CD1c-positive myeloid dendritic cell (primary cell): ENCODE measurements around the gene TMEM131L.

ENCODE experiments used
- DNase-seq: peaks from one replicate; pipeline ENCODE4 v3.0.0-alpha.2; 2016; ENCODE audit errors: extremely low spot score

TMEM131L gene

DNA sequence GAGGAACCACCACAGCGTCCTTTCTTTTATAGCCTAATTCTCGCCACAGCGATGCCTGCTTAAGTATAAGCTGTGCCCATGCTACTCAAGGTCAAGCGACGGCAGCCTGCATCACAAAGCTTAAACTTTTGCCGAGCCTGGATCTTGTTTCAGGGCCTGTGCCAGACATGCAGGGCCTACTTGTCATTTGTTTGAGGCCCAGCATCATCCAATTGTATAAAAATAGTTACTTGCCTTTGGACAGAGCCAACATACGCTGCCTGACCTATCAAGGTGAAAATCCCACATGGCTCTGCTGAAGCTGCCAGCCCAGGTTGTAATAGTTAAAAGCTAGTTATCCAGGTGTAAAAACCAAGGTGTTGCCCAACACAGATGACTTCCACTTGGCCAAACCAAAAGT is 107.1 kb downstream of the TMEM131L start:
- no peak for DNase-seq

- DNase-seq = peak; percentile 80
These were observed 108.0 kb downstream of the TMEM131L start for GRCh38 chr4:153573881-153574802.

- DNase-seq = no peak
These were observed 110.2 kb downstream of the TMEM131L start for GRCh38 chr4:153576443-153576774.

GRCh38 chr4:153577053-153577452 is 110.9 kb downstream of the TMEM131L start:
- no peak for DNase-seq

DNA sequence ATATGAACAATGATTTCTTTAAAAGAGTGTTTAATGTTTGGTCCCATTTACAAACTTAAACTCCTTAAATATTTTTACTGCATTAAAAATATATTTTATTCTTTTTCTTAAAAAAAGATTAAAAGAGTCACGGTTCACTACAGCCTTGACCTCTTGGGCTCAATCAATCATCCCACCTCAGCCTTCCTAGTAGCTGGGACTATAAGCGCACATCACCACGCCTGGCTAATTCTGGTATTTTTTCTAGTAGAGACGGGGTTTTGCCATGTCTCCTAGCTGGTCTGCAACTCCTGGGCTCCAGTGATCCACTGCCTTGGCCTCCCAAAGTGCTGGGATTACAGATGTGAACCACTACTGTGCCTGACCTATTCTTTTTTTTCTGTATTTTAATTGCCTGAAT is 113.2 kb downstream of the TMEM131L start:
- DNase-seq = no peak

DNA sequence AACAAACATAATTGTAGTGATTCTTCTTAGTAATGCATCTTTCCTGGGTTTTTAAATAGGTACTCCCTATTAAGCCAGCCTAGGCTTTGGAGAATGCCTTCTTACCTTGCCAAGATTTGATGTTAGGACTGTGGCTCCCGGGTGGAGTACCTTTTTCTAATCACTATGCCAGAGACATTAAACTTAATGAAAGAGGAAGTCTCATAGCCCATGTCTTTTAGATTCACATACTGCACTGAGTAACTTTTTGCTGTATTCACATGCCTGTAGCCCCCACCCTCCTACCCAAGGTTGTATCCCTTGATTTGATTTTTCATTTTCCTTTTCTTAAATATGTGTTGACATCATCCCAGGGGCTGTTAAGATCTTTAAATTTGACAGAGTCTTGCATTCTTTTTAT is 113.7 kb downstream of the TMEM131L start:
- DNase-seq = peak; percentile 9

GRCh38 chr4:153582954-153583702 is 117.0 kb downstream of the TMEM131L start:
- DNase-seq = no peak

DNA sequence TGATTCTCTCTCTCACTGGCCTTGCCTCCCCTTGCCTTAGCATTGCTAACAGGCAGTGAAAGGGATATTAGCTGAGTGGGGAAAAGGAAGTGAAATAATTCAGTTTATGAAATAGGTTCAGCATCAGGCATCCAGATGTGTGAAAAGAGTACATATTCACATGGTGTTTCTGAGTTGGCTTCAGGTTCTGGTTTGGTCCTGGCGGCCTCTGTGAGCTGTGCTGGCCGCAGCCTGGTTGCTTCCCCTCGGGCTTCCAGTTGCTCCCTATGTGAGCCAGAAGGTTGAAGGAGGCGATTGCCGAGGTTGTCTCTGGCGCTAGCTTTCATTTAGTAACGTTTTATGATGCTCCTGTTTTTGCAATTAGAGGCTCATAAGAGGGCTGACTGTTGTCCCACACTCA is 118.9 kb downstream of the TMEM131L start:
- no peak for DNase-seq

DNA sequence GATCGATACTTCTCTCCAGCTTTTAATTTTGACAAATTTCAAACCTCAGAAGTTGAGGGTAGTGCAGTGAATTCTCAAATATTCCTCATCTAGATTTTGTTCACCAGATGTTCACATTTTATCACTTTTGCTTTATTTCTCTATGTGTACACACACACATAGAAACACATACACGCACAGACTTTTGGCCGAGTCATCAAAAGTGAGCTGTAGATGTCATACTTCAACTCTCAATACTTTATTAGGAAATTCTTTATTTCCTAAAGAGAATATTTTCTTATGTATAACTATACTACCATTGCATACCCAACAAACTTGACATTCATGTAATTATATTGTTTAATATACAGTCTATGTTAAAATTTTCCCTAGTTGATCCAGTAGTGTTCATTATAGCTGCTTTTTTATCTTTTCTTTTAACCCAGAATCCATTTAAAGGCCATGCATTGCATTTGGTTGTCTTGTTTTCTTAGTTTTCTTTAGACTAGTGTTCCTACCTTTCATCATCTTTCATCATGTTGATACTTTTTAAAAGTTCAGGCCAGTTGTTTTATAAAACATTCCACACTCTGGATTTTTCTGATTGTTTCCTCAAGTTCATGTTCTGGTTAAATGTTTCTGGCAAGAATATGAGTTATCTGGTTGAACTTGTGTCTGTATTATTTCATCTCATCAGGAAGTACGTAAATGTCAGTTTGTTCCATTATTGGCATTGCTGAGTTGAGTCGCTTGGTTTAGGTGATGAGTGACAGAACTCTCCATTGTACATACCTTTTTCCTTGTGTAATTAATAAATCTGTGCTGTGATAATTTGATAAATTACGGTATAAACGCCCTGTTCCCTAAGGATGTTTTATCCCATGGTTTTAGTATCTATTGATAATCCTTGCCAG is 123.8 kb downstream of the TMEM131L start:
- no peak for DNase-seq

DNA sequence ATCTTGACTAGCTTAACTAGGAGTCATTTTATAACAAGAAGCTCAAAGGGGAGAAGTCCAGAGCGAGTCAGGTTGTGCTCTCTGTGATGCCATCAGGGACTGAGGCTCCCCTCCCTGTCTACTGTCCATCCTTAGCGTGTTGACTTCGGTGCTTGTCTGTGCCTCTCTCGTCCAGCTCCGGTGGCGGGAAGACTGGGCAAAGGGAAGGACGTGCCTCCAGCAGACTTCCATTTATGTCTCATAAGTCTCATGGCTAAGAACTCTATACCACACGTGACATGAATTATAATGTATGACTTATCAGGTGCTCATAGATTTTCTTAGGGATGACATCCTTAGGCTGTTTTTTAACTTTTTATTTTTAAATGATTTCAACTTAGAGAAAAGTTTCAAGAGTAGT is 125.3 kb downstream of the TMEM131L start:
- DNase-seq = no peak

DNA sequence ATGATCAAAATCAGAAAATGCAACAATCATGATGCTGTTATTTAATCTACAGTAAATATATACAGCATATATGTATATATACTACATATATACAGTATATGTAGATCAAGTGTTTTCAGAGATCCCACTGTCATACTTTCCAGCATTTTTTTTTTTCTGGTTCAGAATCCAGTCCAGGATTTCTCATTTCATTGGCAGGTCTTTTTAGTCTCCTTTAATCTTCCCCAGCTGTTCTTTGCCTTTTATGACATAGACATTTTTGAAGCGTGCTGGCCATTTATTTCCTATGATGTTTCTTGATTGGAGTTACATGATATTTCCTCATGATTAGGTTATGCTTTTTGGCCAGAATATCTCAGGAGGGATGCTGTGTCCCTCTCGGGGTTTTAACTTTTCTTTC is 125.9 kb downstream of the TMEM131L start:
- no peak for DNase-seq

DNA sequence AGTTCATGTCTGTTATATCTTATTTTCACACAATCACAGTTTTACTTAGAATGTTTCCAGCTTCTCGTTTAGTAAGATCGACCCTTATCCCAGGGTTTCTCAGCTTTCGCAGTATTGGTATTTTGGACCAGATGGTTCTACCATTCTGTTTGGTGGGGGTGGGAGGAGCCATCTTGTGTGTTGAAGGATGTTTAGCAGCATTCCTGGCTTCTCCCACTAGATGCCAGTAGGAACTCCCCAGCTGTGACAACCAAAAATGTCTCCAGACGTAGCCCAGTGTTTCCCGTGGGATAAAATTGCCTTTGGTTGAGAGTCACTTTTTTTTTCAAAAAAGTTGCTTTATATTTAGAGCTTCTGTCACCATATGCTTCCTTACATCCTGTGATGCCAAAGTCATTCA is 127.0 kb downstream of the TMEM131L start:
- no peak for DNase-seq

DNA sequence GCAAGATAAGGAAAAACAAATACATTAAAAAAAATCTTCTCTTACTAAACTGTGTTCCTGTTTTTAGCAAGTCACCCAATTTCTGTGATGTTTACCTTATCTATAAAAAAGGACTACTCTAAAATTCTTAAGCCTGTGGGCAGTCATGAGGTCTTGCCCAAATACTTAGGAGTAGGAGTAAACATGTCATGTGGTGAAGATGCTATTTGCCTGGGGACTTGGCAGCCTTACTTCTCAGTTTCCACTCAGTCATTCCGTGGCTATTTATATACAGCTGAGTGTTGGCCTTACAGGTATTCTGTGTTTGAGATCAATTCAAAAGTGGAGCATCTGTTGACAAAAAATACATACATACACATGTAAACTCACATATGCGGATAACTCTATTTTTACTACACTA is 128.1 kb downstream of the TMEM131L start:
- no peak for DNase-seq

DNA sequence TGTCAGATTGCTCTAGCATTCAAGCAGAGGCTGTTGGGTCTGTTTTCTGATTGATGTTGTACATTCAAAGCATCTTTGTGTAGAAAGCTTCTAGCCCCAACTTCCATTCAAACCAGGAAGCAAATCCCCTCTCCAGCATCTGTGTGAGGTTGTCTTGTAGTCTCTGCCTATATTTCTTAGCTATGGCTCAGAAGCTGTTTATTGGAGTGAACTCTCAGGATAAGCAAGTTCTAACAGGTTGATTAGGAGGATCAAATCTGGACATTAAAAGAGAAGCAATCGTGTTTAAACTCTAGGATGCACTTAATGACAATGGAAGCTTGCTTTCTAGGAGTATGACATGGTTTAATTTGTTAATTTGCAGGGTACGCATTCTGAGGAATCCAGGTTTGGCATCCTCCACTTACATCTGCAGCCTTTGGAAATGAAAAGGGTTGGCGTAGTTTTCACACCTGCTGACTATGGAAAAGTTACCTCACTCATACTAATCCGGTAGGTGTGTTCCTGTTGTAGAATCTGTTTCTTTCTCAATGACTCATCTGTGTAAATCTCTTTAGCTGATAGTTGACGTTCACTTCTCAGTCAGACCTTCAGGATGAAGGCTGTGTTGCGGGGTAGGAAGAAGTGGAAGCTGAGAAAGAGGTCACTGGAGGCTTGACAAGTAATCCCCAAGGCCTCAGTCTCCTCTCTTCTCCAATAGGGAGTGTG is 129.9 kb downstream of the TMEM131L start:
- no peak for DNase-seq

- no peak for DNase-seq
These were observed 136.6 kb downstream of the TMEM131L start for GRCh38 chr4:153602758-153603157.

DNA sequence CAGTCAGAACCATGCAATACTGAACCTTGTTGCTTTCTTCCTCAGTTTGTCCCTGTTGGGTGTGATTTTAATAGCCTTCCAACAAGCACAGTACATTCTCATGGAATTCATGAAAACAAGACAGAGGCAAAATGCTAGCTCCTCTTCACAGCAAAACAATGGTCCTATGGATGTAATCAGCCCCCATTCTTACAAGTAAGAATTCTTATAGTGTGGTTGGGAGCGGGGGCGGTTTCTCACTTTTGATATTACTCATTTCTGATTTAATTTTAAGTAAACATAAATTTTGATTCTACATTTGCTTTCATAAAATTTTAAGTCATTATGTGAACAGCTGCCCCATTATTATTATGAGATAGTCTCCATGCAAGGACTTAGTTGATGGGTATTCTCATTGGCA is 137.1 kb downstream of the TMEM131L start:
- DNase-seq = no peak

GRCh38 chr4:153603835-153604234 is 137.7 kb downstream of the TMEM131L start:
- no peak for DNase-seq

DNA sequence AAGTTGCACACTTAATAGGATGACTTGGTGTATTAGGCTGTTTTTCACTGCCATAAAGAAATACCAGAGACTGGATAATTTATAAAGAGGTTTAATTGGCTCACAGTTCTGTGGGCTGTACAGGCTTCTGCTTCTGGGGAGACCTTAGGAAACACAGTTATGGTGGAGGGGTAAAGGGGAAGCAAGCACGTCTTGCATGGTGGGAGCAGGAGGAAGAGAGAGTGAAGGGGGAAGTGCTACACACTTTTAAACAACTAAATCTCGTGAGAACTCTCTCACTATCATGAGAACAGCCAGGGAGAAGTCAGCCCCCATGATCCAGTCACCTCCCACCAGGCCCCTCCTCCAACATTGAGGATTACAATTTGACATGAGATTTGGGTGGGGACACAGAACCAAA is 142.9 kb downstream of the TMEM131L start:
- DNase-seq = peak; percentile 62

DNA sequence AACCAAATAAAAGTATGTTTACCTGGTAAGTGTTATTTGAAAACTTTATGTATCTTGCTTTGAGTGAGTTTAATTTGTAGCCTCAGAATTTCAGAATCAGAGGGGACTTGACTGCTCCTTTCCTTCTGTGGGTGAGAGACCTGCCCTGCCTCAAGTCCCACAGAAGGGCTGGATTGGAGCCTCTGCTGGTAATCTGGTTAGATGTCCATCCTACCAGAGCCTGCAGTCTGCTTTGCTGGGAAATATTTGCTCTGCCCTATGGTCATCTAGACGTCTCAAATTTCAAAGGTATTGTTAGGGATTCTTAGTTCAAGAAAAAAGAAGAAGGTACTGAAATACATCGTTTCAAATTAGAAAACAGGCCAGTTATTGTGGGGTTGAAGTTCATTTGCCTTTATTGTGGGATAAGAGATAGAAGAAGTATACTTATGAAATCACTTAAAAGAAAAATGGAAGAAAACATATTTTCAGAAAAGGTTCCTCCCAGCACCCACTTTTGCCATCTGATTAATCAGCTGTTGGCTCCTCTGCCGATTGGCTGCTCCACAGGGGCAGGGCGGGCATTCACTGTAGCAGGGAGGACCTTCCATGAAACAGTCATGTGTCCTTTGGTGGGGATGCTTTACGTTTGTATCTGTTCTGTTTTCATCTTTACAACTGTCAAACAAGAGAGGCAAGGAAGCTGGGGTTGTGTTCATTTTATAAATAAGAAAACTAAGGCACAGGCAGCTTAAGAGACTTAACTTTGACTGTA is 144.6 kb downstream of the TMEM131L start:
- no peak for DNase-seq

- no peak for DNase-seq
These were observed 145.5 kb downstream of the TMEM131L start for GRCh38 chr4:153611679-153612078.

DNA sequence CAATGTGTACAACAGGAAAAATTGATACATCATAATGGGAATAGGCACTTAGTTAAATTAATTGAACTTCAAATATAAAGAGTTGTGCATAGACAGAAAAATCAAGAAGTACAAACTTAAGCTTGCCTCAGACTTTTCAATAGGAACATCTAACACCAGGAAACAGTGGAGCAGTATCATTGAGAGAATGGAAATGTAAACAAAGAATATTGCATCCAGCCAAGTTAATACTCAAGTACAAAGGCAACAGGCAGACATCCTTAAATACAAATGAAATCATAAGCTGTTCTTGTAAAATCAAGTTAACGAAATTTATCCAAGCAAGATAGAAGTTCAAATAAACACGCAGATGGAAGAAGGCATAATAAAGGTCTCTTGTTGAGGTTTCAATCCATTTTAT is 146.7 kb downstream of the TMEM131L start:
- DNase-seq = no peak
